GM23248 (cell line): ENCODE results near the gene MIS12.

ENCODE experiments used
- EZH2 ChIP-seq: fragments of 200-600 bp; sonication (generic); IDR thresholded peaks from 2 replicates; pipeline ENCODE4 v1.6.1; 2018; ENCODE audit warnings: antibody characterized with exemption, mild to moderate bottlenecking; ENCODE audit not compliant: insufficient read depth, poor library complexity, severe bottlenecking
- EZH2phosphoT487 ChIP-seq: fragments of 200-600 bp; sonication (generic); IDR thresholded peaks from 2 replicates; pipeline ENCODE4 v1.6.1; 2018; ENCODE audit warnings: antibody characterized with exemption, moderate library complexity, mild to moderate bottlenecking, low read depth; ENCODE audit not compliant: insufficient read depth

DNA sequence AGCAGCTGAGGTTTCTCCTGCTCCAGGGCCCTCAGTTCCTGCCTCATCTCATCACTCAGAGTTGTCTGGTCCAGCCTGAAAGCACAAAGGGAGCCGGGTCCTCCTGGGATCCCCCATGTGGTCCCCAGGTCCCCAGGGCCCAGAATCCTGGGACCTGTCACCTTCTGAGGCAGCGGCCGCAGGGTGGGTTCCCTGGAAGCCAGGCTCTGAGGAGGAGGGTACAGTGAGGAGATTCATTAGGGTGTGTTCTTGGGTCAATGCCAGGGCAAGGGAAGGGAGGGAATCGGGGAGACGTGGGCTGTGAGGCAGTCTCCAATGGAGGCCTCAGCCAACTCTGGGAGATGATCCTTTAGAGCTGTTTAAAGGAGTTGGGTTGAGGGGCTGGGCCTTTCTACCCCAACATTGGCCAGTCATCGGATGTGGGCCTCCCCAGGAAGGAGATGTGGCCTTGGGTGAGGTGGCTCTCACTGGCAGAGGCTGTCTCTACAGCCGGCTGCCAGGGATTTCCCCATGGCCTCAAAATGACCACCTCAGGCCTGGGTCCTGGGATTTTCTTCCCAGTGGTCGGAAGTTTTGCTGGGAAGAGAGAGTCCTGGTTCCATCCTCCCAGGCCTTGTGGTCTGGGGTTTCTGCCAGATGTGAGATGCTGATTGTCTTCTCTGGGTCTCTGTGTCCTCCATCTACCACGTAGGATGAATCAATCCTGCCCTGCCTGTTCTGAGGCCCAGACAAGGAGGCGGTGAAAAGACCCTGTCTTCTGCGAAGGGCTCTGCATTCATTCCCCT lies 50.7 kb downstream of the MIS12 start:
- TF ChIP-seq EZH2phosphoT487 (no peak), EZH2 (no peak)
